Activated CD8-positive, alpha-beta memory T cell treated with anti-CD3 and anti-CD28 coated beads, Interleukin-2, amount 10 ng/mL, durations not matched to agents 7 days and 5 days (primary cell): Measurements from ENCODE around the gene INPP5A. TPM values are rescaled to one million over a fixed set of nuclear protein-coding genes. Genes with fewer than 3 reads are reported as not detected.

ENCODE experiments used
- ATAC-seq: fragments of 150-1000 bp; cut with Tn5 transposase; one replicate; pipeline ENCODE4 v1.10.0; 2021; ENCODE audit warnings: moderate library complexity
- CTCF ChIA-PET: fragments of 350-600 bp; sonication (Branson Sonifier 250); formaldehyde crosslinking; loops from one replicate; lab custom pipeline; 2021; ENCODE audit warnings: antibody characterized with exemption; lab: Charles Lee
- DNase-seq: peaks from one replicate; pipeline ENCODE4 v3.0.0-alpha.2; 2020
- H3K27ac Mint-ChIP-seq: one replicate; pipeline ENCODE4 v1.8.0; 2021; ENCODE audit warnings: mild to moderate bottlenecking, mixed read lengths
- H3K27me3 Mint-ChIP-seq: one replicate; pipeline ENCODE4 v1.8.0; 2021; ENCODE audit warnings: mixed read lengths
- H3K36me3 Mint-ChIP-seq: one replicate; pipeline ENCODE4 v1.8.0; 2021; ENCODE audit warnings: mild to moderate bottlenecking, mixed read lengths
- H3K4me1 Mint-ChIP-seq: one replicate; pipeline ENCODE4 v1.8.0; 2021; ENCODE audit warnings: mixed read lengths
- H3K4me3 Mint-ChIP-seq: one replicate; pipeline ENCODE4 v1.8.0; 2021; ENCODE audit warnings: mild to moderate bottlenecking, moderate library complexity, mixed read lengths
- H3K9me3 Mint-ChIP-seq: one replicate; pipeline ENCODE4 v1.8.0; 2022; ENCODE audit warnings: low read depth, mixed read lengths
- total RNA-seq, 2 experiments: library from RNA; stranded (reverse); gene quantifications; one replicate each; pipeline ENCODE4 v1.2.3, GENCODE V29; 2021

The INPP5A gene
- total RNA-seq, 2 experiments from 2014 or later, result 6.6 to 7.0 TPM

DNA sequence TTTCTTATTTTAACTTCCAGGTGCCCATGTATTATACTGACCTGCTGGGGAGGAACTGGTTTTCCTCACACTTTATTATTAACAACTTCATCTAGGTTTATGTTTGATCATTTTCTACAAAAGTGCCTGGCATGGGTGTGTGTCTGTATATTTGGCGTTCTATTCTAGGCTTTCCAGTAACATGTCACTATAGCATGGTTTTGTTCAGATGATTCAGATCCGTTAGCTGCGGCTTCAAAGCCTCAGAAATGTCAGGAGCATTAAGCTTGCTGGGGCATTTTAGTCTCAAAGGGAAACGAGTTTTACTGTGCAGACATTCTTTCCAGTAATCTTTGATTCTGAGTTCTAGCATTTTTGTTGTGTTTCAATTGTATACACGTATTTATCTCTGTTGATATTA lies 2.3 kb downstream of the INPP5A start:
- Mint-ChIP-seq H3K4me3 (peak overlapping the region; percentile 60), H3K27ac (peak overlapping the region; percentile 55), H3K27me3 (no peaks in the 10 kb centered on the region), H3K9me3 (no peaks in the 10 kb centered on the region), H3K36me3 (no peaks in the 10 kb centered on the region), H3K4me1 (peaks cover 44% of the 10 kb centered on the region)
- CTCF ChIA-PET, result interaction anchor here (1.3 to 1.7 kb wide), 2 partner anchors 12 to 32 kb away, joined by 4 to 7 read pairs; no protein-coding TSS in a partner anchor
- ATAC-seq (no peak), DNase-seq (no peak)

DNA sequence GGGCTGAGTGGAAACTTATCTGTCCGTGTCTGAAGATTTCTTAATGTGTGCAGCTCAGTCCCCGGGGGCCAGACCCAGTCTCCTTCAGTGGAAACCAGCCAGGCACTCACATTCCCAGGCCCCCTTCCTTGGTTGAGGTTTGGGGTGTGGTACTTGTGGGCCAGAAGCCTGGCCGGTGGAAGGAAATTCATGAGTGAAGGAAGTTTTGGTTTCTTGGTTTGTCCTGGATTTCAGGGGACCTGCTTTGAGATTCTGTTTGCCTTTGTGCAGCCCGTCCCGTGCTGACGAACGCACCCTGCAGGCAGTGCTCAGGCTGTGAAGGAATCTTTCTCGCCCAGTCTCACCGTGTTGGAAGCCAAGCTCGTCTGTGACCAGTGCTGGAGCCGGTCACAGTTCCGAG lies 2.9 kb downstream of the INPP5A start:
- Mint-ChIP-seq H3K9me3 (no peaks in the 10 kb centered on the region), H3K36me3 (no peaks in the 10 kb centered on the region), H3K27ac (no peak overlapping the region), H3K4me1 (peaks cover 47% of the 10 kb centered on the region), H3K4me3 (peak overlapping the region; percentile 60), H3K27me3 (no peaks in the 10 kb centered on the region)
- ATAC-seq, result no peak
- CTCF ChIA-PET, result no interaction called here
- DNase-seq, result no peak

DNA sequence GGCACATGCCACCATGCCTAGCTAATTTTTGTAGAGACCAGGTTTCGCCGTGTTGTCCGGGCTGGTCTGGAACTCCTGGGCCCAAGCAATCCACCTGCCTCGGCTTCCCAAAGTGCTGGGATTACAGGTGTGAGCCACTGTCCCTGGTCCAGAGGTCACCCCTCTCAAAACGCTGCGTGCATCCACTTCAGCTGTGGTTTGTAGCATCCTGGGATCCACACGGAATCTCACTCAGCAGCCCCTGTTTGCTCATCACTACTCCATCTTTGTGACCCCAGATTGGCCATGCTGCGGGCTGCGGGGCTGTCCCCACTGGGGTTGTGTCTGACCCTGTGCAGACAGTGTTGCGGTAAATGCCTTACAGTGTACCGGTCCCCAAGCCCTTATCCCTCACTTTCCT lies 3.5 kb downstream of the INPP5A start:
- Mint-ChIP-seq H3K4me1 (peaks cover 47% of the 10 kb centered on the region), H3K36me3 (no peaks in the 10 kb centered on the region), H3K9me3 (no peaks in the 10 kb centered on the region), H3K27ac (no peak overlapping the region), H3K4me3 (no peak overlapping the region), H3K27me3 (no peaks in the 10 kb centered on the region)
- CTCF ChIA-PET, result no interaction called here
- no peak for ATAC-seq
- no peak for DNase-seq

DNA sequence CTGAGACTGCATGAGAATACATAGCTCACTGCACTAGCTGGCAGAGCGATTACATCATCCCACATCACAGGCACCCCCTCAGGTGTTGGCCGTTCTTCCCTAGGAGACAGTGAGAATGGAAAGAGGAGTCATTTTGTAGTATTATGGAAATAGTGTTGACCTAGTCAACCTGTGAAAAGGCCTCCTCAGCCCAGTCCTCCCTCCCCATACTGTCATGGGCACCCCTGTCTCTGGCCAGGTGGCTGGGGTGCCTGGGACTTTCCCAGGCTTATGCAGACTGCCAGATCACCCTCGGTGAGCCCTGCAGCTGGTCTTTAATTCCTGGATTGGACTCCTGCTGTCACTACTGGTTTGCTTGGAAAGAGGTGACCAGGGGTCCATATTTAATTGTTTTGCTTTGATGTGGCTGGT lies 4.0 kb downstream of the INPP5A start:
- H3K4me3 Mint-ChIP-seq, result no peak overlapping the region
- no peak for DNase-seq

DNA sequence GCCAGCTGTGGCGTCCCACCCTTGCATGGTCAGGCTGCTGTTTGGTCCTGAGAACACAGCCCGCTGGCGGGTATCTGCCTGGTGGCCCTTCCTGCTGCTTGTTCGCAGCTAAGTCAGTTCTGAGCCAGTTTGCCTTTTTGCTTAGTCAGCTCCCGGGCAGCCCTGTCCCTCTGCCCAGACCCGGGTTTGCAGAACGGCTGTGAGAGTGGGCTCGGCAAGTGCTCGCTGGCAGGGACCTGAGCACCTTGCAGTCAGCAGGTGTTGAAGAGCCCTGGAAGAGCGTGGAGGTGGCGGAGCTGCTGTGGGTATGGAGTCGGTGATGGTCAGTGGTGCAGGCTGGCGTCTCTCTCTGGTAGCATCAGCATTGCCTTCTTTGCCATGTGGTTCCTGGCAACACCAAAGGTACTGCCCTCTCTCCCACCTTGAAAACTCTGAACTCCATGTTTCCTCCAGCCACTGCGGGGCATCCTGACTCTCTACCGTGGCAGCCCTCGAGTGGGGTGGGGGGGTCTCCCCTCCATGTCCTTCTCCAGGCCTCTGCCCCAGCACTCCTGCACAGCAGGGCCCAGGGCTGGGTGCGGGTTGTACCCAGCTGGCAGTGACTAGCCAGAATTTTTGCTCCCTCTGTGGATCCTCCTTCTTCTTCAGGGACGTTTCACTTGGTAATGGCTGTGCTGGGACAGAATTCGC lies 4.6 kb downstream of the INPP5A start:
- Mint-ChIP-seq H3K27me3 (no peaks in the 10 kb centered on the region), H3K9me3 (no peaks in the 10 kb centered on the region), H3K36me3 (no peaks in the 10 kb centered on the region), H3K27ac (no peak overlapping the region), H3K4me1 (peaks cover 44% of the 10 kb centered on the region), H3K4me3 (no peak overlapping the region)
- CTCF ChIA-PET, result interaction anchor here (1.1 kb wide), 1 partner anchor 9 kb away, joined by 5 read pairs; no protein-coding TSS in a partner anchor
- ATAC-seq, result no peak
- no peak for DNase-seq

More for the DNA sequence above, 4.0 kb downstream of the INPP5A start:
- no peaks in the 10 kb centered on the region for H3K9me3 Mint-ChIP-seq
- no peak for ATAC-seq
- no peaks in the 10 kb centered on the region for H3K36me3 Mint-ChIP-seq
- peaks cover 44% of the 10 kb centered on the region for H3K4me1 Mint-ChIP-seq
- no peaks in the 10 kb centered on the region for H3K27me3 Mint-ChIP-seq
- CTCF ChIA-PET, result no interaction called here
- H3K27ac Mint-ChIP-seq, result no peak overlapping the region

DNA sequence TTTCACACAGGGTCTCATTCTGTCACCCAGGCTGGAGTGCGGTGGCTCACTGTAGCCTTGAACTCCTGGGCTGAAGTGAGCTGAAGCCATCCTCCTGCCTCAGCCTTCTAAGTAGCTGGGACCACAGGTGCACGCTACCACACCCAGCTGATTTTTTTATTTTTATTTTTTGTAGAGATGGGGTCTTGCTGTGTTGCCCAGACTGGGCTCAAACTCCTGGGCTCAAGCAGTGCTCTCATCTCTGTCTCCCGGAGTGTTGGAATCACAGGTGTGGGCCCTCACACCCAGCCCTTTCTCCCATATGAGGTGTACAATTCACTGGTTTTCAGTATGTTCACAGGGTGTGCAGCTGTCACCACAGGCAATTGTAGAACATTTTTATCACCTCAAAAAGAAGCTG lies 5.2 kb downstream of the INPP5A start:
- CTCF ChIA-PET, result interaction anchor here (1.1 kb wide), 1 partner anchor 9 kb away, joined by 5 read pairs; no protein-coding TSS in a partner anchor
- no peak for DNase-seq

DNA sequence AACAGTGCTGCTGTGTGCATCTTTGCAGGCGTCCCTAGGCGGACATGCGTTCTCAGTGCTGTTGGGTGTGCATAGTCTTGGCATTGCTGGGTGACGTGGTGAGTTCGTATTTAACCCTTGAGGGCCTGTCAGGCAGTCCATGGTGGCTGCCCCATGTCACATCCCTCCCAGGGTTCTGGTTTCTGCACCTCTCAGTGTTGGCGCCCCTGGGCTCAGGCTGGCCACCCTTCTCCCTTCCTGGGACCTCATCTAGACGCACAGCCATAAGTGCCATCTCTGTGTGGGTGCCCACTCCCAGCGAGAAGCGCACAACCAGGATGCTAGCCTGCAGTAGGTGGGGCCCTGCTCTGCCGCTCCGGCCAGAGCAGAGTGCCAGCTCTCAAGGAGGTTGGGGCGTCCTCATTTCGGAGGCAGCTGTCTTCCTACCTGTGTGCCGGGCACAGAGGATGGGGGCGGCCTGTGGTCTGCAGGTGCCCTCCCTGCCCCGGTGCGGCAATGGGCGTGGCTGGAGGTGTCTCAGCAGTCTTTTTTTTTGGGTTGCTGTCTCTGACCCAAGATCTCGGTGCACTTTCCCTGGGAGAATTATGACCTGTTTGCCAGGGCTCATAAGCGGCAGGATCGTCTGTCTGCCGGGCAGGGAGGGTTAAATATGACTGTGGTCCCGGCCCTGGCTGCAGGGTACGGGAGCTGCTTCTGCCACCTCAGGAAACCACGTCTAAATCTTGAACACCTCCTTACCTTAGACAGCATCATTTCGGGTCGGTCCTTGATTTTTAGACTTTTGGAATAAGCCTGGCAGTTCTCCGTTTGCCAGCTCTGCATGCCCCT lies 6.5 kb downstream of the INPP5A start:
- Mint-ChIP-seq H3K27me3 (no peaks in the 10 kb centered on the region), H3K4me3 (peak overlapping the region; percentile 62), H3K36me3 (no peaks in the 10 kb centered on the region), H3K27ac (peak overlapping the region; percentile 20), H3K4me1 (peaks cover 37% of the 10 kb centered on the region), H3K9me3 (no peaks in the 10 kb centered on the region)
- DNase-seq (no peak), ATAC-seq (peak; percentile 6)
- CTCF ChIA-PET, result no interaction called here

More for the DNA sequence above, 5.2 kb downstream of the INPP5A start:
- no peaks in the 10 kb centered on the region for H3K9me3 Mint-ChIP-seq
- H3K27ac Mint-ChIP-seq, result no peak overlapping the region
- no peak for ATAC-seq
- H3K36me3 Mint-ChIP-seq, result no peaks in the 10 kb centered on the region
- peaks cover 45% of the 10 kb centered on the region for H3K4me1 Mint-ChIP-seq
- no peak overlapping the region for H3K4me3 Mint-ChIP-seq
- no peaks in the 10 kb centered on the region for H3K27me3 Mint-ChIP-seq

DNA sequence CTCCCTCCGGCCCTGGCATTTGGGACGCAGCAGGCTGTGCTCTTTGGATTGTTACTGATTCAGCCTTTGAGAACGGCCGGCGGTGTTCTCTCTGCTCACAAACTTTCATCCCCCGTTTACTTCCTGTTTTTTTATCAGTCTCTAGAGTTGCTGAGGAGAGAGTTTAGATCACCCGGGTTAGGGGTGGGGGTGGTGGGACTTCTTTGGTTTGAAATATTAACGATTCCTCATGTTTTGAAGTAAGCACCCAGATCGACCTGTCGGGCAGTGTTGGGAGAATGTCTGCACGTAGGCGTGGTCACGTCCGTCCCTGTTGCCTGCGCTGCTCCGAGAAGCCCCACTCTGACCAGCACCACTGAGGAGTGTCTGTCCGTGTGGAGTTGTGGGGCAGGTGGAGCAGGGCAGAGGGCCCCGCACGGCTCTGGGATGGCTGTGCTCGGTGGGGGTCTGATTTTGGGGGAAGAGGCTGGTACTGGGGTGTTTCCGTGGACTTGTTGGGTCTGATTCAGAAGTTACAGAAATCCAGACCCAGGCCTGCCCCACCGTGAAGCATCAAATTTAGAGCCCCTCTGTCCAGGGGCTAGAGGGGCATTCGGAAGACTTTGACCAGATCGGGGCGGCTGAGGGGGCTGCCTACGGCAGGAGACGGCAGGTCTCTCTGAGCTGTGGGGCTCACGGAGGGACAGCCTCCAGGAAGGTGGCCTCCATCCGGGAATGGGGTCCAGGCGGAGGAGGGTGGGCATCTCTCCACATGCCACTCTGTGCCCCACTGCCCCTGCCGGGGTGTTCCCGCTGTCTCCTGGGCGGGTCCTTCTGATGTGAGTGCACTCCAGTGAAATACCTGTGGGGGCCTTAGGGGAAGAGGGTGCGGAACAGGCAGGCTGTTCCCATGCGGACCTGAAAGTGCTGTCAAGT lies 7.4 kb downstream of the INPP5A start:
- DNase-seq (no peak), ATAC-seq (peak; percentile 38)
- no peaks in the 10 kb centered on the region for H3K36me3 Mint-ChIP-seq
- H3K4me1 Mint-ChIP-seq, result peaks cover 31% of the 10 kb centered on the region
- peak overlapping the region; percentile 62 for H3K4me3 Mint-ChIP-seq
- H3K27me3 Mint-ChIP-seq, result no peaks in the 10 kb centered on the region
- peak overlapping the region; percentile 20 for H3K27ac Mint-ChIP-seq
- CTCF ChIA-PET, result no interaction called here
- H3K9me3 Mint-ChIP-seq, result no peaks in the 10 kb centered on the region

DNA sequence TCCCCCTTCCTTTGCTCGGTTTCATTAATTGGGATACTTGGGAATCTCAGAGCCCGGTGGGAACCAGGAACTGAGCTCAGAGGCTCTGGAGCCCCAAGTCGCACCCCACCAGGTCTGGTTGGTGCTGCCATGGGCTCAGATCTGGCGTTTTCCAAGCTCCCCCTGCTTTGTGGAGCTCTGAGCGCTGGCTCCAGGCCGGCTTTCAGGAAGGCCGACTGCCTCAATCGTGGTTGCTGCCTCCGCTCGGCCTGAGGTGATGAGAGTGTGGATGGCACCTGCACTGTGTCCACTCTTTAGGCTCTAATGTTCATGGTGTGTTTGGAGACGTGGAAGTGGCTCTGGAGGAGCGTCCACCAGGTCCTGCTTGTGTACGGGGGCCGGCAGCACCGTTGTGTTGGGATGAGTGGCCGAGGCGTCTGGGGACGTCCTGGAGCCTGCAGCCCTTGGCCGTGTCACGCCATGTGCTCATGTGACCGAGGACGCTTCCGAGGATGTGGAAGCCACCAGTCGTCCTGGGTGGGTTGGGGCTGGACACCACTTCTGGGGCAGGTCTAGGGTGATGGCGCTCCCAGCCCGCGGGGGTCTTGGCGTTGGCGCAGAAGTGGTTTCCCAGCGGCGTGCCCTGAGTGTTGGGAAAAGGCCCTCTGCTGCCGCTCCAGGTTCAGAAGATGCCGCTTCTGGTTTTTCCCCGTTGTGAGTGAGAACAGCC lies 8.2 kb downstream of the INPP5A start:
- H3K4me1 Mint-ChIP-seq, result peaks cover 29% of the 10 kb centered on the region
- DNase-seq (no peak), ATAC-seq (no peak)
- H3K36me3 Mint-ChIP-seq, result no peaks in the 10 kb centered on the region
- no peak overlapping the region for H3K4me3 Mint-ChIP-seq
- no peaks in the 10 kb centered on the region for H3K9me3 Mint-ChIP-seq
- H3K27me3 Mint-ChIP-seq, result no peaks in the 10 kb centered on the region
- CTCF ChIA-PET, result no interaction called here
- no peak overlapping the region for H3K27ac Mint-ChIP-seq

DNA sequence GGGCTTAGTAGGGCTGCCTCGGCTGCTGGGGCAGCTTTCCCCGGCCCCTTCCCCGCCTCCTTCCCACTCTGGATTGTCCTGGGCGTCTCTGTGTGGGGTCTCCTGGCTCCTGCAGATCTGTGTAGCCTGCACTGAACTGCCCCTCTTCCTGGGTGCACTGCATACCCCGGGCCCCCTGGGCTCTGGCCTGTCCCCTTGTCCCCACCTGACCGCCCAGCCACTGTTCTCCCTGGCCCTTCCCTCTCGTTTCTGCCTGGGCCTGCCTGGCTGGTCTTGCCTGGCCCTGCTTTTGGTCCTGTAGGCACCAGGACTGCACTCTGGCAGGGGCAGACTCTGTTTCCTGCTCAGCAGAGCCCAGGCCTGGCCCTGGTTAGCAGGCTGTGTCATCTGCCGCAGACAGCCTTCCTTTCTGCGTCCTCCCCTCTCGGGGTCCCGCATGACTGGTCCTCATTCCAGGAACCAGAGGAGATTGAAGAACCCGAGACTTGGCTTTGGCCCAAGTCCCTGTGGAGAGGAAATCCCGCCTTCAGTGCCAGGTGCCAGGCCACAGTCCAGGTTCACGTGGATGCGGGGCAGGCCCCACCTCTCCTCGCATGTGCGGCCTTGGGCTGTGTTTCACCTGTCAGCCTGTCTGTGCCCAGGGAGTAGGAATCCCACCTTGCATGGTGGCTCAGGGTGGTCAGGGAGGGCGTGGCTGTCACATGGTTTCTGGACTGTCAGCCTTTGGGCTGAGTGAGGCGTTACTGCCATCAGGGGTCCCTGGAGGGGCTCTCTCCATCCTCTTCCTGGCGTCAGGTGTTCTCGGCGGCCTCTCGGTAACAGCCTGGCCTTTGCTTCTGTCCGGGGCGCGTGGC lies 9.2 kb downstream of the INPP5A start:
- DNase-seq (no peak), ATAC-seq (no peak)
- Mint-ChIP-seq H3K27ac (no peak overlapping the region), H3K4me1 (peaks cover 32% of the 10 kb centered on the region), H3K4me3 (no peak overlapping the region), H3K36me3 (no peaks in the 10 kb centered on the region), H3K27me3 (no peaks in the 10 kb centered on the region), H3K9me3 (no peaks in the 10 kb centered on the region)
- CTCF ChIA-PET, result no interaction called here

DNA sequence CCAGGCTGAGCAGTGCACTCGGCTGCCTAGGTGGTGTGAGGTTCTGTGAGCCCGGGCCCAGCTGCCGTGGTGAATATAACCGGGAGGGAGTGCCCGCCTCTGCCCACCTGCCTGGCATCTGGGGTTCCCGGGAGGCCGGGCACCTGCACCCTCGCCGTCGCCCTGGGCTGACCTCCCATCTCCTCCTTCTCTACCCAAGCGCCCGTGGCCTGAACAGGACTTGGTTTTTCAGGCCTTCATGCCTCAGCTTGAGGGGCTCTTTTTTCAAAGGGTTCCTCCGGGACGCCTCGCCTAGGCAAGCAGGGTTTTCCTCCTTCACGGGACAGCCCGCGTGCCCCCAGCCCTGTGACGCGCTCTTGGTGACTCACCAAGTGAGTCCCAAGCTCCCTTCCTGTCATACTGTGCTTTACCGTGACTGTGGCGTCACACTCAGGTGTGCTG lies 9.9 kb downstream of the INPP5A start:
- Mint-ChIP-seq H3K27me3 (no peaks in the 10 kb centered on the region), H3K4me1 (peaks cover 32% of the 10 kb centered on the region), H3K4me3 (no peak overlapping the region), H3K9me3 (no peaks in the 10 kb centered on the region), H3K27ac (no peak overlapping the region), H3K36me3 (no peaks in the 10 kb centered on the region)
- ATAC-seq (no peak), DNase-seq (no peak)
- CTCF ChIA-PET, result no interaction called here
